Measurements from ENCODE around the gene PIP5K1A. TPM values are rescaled to one million over a fixed set of nuclear protein-coding genes. Genes with fewer than 3 reads are reported as not detected.

The PIP5K1A gene
- polyA plus RNA-seq, 1 of the 3 experiments (the other 2 are of a cell fraction), result 66.0 TPM

DNA sequence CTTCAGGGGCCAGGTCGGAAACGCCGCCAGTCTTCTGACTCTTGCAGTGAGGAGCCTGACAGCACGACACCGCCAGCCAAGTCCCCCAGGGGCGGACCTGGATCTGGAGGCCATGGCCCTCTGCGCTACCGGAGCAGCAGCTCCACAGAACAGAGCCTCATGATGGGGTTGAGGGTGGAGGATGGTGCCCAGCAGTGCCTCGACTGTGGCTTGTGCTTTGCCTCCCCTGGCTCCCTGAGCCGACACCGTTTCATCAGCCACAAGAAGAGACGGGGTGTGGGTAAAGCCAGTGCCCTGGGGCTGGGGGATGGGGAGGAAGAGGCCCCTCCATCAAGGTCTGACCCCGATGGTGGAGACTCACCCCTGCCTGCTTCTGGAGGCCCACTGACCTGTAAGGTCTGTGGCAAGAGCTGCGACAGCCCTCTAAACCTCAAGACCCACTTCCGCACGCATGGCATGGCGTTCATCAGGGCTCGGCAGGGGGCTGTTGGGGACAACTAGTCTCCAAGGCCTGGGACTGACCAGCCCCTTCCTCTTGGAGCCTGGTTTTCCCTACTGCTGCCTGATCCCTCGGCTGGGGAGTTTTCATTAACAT lies 92.5 kb downstream of the PIP5K1A start (continued):
- TF ChIP-seq, protein P1, sequence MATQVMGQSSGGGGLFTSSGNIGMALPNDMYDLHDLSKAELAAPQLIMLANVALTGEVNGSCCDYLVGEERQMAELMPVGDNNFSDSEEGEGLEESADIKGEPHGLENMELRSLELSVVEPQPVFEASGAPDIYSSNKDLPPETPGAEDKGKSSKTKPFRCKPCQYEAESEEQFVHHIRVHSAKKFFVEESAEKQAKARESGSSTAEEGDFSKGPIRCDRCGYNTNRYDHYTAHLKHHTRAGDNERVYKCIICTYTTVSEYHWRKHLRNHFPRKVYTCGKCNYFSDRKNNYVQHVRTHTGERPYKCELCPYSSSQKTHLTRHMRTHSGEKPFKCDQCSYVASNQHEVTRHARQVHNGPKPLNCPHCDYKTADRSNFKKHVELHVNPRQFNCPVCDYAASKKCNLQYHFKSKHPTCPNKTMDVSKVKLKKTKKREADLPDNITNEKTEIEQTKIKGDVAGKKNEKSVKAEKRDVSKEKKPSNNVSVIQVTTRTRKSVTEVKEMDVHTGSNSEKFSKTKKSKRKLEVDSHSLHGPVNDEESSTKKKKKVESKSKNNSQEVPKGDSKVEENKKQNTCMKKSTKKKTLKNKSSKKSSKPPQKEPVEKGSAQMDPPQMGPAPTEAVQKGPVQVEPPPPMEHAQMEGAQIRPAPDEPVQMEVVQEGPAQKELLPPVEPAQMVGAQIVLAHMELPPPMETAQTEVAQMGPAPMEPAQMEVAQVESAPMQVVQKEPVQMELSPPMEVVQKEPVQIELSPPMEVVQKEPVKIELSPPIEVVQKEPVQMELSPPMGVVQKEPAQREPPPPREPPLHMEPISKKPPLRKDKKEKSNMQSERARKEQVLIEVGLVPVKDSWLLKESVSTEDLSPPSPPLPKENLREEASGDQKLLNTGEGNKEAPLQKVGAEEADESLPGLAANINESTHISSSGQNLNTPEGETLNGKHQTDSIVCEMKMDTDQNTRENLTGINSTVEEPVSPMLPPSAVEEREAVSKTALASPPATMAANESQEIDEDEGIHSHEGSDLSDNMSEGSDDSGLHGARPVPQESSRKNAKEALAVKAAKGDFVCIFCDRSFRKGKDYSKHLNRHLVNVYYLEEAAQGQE (IDR thresholded peaks at IDR 0.05; ENCODE audit: low read depth, low read length), result no peak
- no peak for TF ChIP-seq SMC3 (IDR thresholded peaks at IDR 0.05; ENCODE audit: low read depth, low read length)
- no peak for TF ChIP-seq FOXM1 (IDR thresholded peaks at IDR 0.05; ENCODE audit: low read depth)
- no peak for TF ChIP-seq TCF12 (IDR thresholded peaks at IDR 0.05)
- no peak for TF ChIP-seq RAD21 (IDR thresholded peaks at IDR 0.05; ENCODE audit: low read length)

DNA sequence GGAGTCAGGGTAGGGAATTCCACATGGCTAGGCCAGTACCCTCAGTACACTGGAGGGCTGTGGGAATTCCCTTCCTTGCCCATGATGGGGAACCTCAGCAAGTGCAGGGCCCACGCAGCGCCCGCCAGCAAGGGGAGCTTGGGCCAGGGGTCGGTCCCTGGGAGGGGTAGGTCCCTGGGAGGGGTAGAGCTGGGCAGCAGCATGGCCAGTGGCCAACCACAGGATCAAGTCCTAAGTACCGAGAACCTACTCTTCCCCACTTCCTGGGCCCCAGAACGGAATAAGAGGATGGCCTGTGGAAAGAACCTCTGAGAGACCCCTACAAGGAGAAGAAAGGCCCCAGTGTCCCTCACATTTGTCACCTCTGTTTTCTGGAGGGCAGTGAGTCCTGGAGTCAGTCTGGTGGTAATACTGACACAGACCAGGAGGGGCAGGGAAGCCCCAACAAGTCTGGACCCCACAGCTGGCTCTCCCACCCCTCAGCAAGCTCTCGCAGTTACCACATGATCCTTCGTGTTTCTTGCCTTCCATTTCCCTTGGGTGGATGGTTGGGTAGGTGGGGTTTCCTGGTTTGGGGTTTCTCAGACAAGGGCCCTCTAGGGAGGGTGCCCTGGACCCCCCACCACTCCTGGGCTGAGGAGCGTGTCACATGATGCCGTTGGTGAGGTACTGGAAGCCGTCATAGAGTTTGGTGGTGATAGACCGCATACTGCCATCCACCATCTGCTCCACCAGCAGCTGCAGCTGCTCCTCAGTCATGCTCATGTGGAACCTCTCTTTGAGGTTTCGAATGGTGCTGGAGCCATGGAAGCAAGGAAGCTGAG lies 94.1 kb downstream of the PIP5K1A start:
- Histone ChIP-seq H2AFZ (ENCODE audit: low read depth) (no peak overlapping the region), H3K36me3 (replicated peaks in 1 of 2; ENCODE audit: control insufficient read depth in 1 of 2, insufficient read depth in 2 of 2, low read length in 1 of 2) (peaks cover 22 to 76% of the 10 kb centered on the region in 2 experiments), H3K27ac (ENCODE audit: low read depth in 2 of 2, low read length in 1 of 2) (no peak overlapping the region), H3K9ac (no peak overlapping the region), H3K4me2 (no peak overlapping the region), H4K20me1 (ENCODE audit: insufficient read depth) (no peaks in the 10 kb centered on the region), H3K9me2 (no peaks in the 10 kb centered on the region), H3K4me1 (ENCODE audit: control insufficient read depth in 1 of 2, insufficient read depth in 2 of 2, low read depth in 1 of 2, low read length in 1 of 2) (no peaks in the 10 kb centered on the region), H3K79me2 (ENCODE audit: insufficient read depth) (peaks cover 15% of the 10 kb centered on the region; the same call in 1 of the 2 replicates), H3K4me3 (ENCODE audit: low read depth in 2 of 2, low read length in 1 of 2) (no peak overlapping the region), H3F3A (replicated peaks; ENCODE audit: insufficient read depth) (peaks cover 2% of the 10 kb centered on the region), H3K27me3 (ENCODE audit: insufficient read depth) (no peaks in the 10 kb centered on the region), H3K9me3 (no peaks in the 10 kb centered on the region)
- ChIA-PET POLR2A (interaction anchor here (1.1 kb wide), 1 partner anchor 11 kb away, joined by 3 read pairs; no protein-coding TSS in a partner anchor), CTCF (interaction anchor here (1.0 to 7.2 kb wide), 4 partner anchors 8 to 48 kb away, joined by 3 to 87 read pairs (median 4); no protein-coding TSS in a partner anchor)
- 98% methylated on average over 12 of the region's 13 CpGs for WGBS (ENCODE audit: low lambda C conversion rate)
- peak; percentile 45 for DNase-seq
- TF ChIP-seq POLR2AphosphoS5 (IDR thresholded peaks at IDR 0.05; ENCODE audit: low read depth, low read length), result peak; percentile 12
- no peak for TF ChIP-seq RFX5 (IDR thresholded peaks at IDR 0.05; ENCODE audit: low read length)

DNA sequence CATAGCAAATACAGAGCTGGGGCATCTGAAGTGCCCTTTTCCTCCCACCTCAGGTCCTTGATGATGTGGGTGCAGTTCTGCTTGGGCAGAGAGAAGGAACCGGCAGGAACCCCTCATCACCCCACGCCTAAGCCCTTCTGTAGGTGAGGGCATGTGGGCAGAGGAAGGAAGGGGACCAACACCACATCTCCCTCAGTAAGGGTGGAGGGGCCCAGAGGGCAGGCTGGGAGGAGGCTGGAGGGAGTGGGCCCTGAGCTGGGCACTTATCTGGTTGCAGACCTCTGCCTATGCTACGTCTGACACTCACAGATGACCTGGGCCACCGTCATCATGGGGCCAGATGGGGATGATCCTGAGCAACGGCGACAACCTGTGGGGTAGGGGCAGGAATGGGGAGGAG lies 94.7 kb downstream of the PIP5K1A start:
- Histone ChIP-seq H3K9me3 (no peaks in the 10 kb centered on the region), H3K9me2 (no peaks in the 10 kb centered on the region), H3K27ac (ENCODE audit: low read depth in 2 of 2, low read length in 1 of 2) (no peak overlapping the region; a peak in 1 of 4 replicates), H3K4me2 (no peak overlapping the region), H2AFZ (ENCODE audit: low read depth) (no peak overlapping the region), H3F3A (replicated peaks; ENCODE audit: insufficient read depth) (peaks cover 2% of the 10 kb centered on the region), H3K79me2 (ENCODE audit: insufficient read depth) (peaks cover 11% of the 10 kb centered on the region; the same call in 1 of the 2 replicates), H3K27me3 (ENCODE audit: insufficient read depth) (no peaks in the 10 kb centered on the region), H4K20me1 (ENCODE audit: insufficient read depth) (no peaks in the 10 kb centered on the region), H3K36me3 (replicated peaks in 1 of 2; ENCODE audit: control insufficient read depth in 1 of 2, insufficient read depth in 2 of 2, low read length in 1 of 2) (peaks cover 28 to 74% of the 10 kb centered on the region in 2 experiments), H3K4me1 (ENCODE audit: control insufficient read depth in 1 of 2, insufficient read depth in 2 of 2, low read depth in 1 of 2, low read length in 1 of 2) (no peaks in the 10 kb centered on the region), H3K9ac (no peak overlapping the region), H3K4me3 (ENCODE audit: low read depth in 2 of 2, low read length in 1 of 2) (no peak overlapping the region)
- POLR2A ChIA-PET, result interaction anchor here (1.1 kb wide), 1 partner anchor 11 kb away, joined by 3 read pairs; no protein-coding TSS in a partner anchor
- WGBS (ENCODE audit: low lambda C conversion rate), result 95% methylated on average over 4 of the region's 6 CpGs
- CTCF ChIA-PET, result interaction anchor here (1.2 to 7.2 kb wide), 3 partner anchors 9 to 48 kb away, joined by 3 to 87 read pairs (median 4); no protein-coding TSS in a partner anchor
- TF ChIP-seq TEAD4 (IDR thresholded peaks at IDR 0.05; ENCODE audit: borderline replicate concordance, insufficient read depth) (no peak), NFIC (IDR thresholded peaks at IDR 0.05; ENCODE audit: borderline replicate concordance) (no peak), JUND (IDR thresholded peaks at IDR 0.05) (no peak), EP300 (IDR thresholded peaks at IDR 0.05; ENCODE audit: borderline replicate concordance in 1 of 2, low read depth in 1 of 2, low read length in 1 of 2) (no peak), POLR2AphosphoS5 (IDR thresholded peaks at IDR 0.05; ENCODE audit: low read depth, low read length) (no peak), FOXJ3 (CRISPR knock-in tag; IDR thresholded peaks at IDR 0.05) (no peak), YY1 (IDR thresholded peaks at IDR 0.05; ENCODE audit: low read depth) (no peak), EZH2phosphoT487 (IDR thresholded peaks at IDR 0.05; ENCODE audit: borderline replicate concordance, low read depth) (no peak), RCOR1 (IDR thresholded peaks at IDR 0.05; ENCODE audit: low read length) (no peak)
- TF ChIP-seq, protein P2, sequence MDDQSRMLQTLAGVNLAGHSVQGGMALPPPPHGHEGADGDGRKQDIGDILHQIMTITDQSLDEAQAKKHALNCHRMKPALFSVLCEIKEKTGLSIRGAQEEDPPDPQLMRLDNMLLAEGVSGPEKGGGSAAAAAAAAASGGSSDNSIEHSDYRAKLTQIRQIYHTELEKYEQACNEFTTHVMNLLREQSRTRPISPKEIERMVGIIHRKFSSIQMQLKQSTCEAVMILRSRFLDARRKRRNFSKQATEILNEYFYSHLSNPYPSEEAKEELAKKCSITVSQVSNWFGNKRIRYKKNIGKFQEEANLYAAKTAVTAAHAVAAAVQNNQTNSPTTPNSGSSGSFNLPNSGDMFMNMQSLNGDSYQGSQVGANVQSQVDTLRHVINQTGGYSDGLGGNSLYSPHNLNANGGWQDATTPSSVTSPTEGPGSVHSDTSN (IDR thresholded peaks at IDR 0.05), result no peak
- DNase-seq, result no peak

Data from SK-N-SH (cell line).